NCI-H2196 treated with DMSO at 0.1 percent for 48 hours (cell line): ENCODE data around the gene SNRPD3.

Experiments used
- DNase-seq: peaks from one replicate; lab custom pipeline; 2025; ENCODE audit not compliant: unreplicated experiment; lab: John Stamatoyannopoulos, UW

The SNRPD3 gene

GRCh38 chr22:24555165-24556039 is at the start of gene SNRPD3:
Gene SNRPD3, plus strand, starts transcription at chr22:24555999. Its CDS starts 1,676 bp downstream, at chr22:24557675.
- peak; percentile 79 for DNase-seq

- no peak for DNase-seq
Measured at GRCh38 chr22:24506802-24507438, 48.9 kb upstream of the SNRPD3 start.

GRCh38 chr22:24507716-24508115 is 48.1 kb upstream of the SNRPD3 start:
- no peak for DNase-seq

GRCh38 chr22:24510637-24511625 is 44.9 kb upstream of the SNRPD3 start:
- DNase-seq = no peak

GRCh38 chr22:24512043-24512442 is 43.8 kb upstream of the SNRPD3 start:
- DNase-seq = no peak

GRCh38 chr22:24513378-24514240 is 42.2 kb upstream of the SNRPD3 start:
- no peak for DNase-seq

- DNase-seq = no peak
Measured at GRCh38 chr22:24514241-24515026, 41.4 kb upstream of the SNRPD3 start.

GRCh38 chr22:24515027-24515338 is 40.8 kb upstream of the SNRPD3 start:
- DNase-seq = no peak

- no peak for DNase-seq
Measured at GRCh38 chr22:24516301-24516737, 39.5 kb upstream of the SNRPD3 start.

GRCh38 chr22:24517446-24517845 is 38.4 kb upstream of the SNRPD3 start:
- no peak for DNase-seq

- no peak for DNase-seq
Measured at GRCh38 chr22:24518228-24518627, 37.6 kb upstream of the SNRPD3 start.

GRCh38 chr22:24518771-24519485 is 36.9 kb upstream of the SNRPD3 start:
- DNase-seq = no peak

- DNase-seq = no peak
Measured at GRCh38 chr22:24519496-24519895, 36.3 kb upstream of the SNRPD3 start.

- DNase-seq = peak; percentile 52
Measured at GRCh38 chr22:24521791-24522245, 34.0 kb upstream of the SNRPD3 start.

- no peak for DNase-seq
Measured at GRCh38 chr22:24523873-24524272, 31.9 kb upstream of the SNRPD3 start.

- DNase-seq = peak; percentile 34
Measured at GRCh38 chr22:24525416-24526037, 30.3 kb upstream of the SNRPD3 start.

- no peak for DNase-seq
Measured at GRCh38 chr22:24526191-24526590, 29.6 kb upstream of the SNRPD3 start.

- no peak for DNase-seq
Measured at GRCh38 chr22:24529898-24530297, 25.9 kb upstream of the SNRPD3 start.
